H1 (cell line): ENCODE results near the gene FAM149A. TPM values are rescaled to one million over a fixed set of nuclear protein-coding genes. Genes with fewer than 3 reads are reported as not detected.

Experiments used
- CTCF ChIA-PET: fragments of 300-600 bp; sonication (Branson Sonifier 250); formaldehyde crosslinking; loops from one replicate; lab custom pipeline; 2021; ENCODE audit not compliant: partially characterized antibody; lab: Charles Lee
- POLR2A ChIA-PET: fragments of 300-600 bp; sonication (Branson Sonifier 250); formaldehyde crosslinking; loops from one replicate; lab custom pipeline; 2021; ENCODE audit warnings: inconsistent platforms; ENCODE audit not compliant: partially characterized antibody; lab: Charles Lee
- DNase-seq, 2 experiments: peaks; one replicate each; pipeline versions ENCODE4 v3.0.0 to v3.0.0-alpha.2; 2010 to 2022; ENCODE audit warnings: low spot score in 2 of 2, low read depth in 1 of 2, mixed read lengths in 1 of 2
- FAIRE-seq: peaks from 2 replicates; lab custom pipeline; 2011; peaks lifted over from hg19 to GRCh38; lab: Jason Lieb, UNC
- H2AFZ ChIP-seq: 2 replicates; pipeline ENCODE4 v1.8.1; 2012; ENCODE audit warnings: low read length, inconsistent platforms
- H2AK5ac ChIP-seq: 2 replicates; pipeline ENCODE4 v1.6.1; 2013; ENCODE audit warnings: low read depth, low read length
- H2BK120ac ChIP-seq: replicated peaks from 2 replicates; pipeline ENCODE3; 2013; ENCODE audit warnings: low read depth, low read length, inconsistent platforms
- H2BK12ac ChIP-seq: 2 replicates; pipeline ENCODE4 v1.6.1; 2013; ENCODE audit warnings: low read depth, low read length
- H2BK15ac ChIP-seq: 2 replicates; pipeline ENCODE4 v1.6.1; 2013; ENCODE audit warnings: low read length
- H2BK20ac ChIP-seq: 2 replicates; pipeline ENCODE4 v1.6.1; 2013; ENCODE audit warnings: low read length
- H2BK5ac ChIP-seq: 2 replicates; pipeline ENCODE4 v1.6.1; 2013; ENCODE audit warnings: low read depth, low read length
- H3K14ac ChIP-seq: 2 replicates; pipeline ENCODE4 v1.6.1; 2013; ENCODE audit warnings: inconsistent platforms; ENCODE audit not compliant: insufficient read length
- H3K18ac ChIP-seq: 2 replicates; pipeline ENCODE4 v1.6.1; 2013; ENCODE audit warnings: low read length; ENCODE audit errors: extremely low read depth
- H3K23ac ChIP-seq: 2 replicates; pipeline ENCODE4 v1.6.1; 2013; ENCODE audit warnings: inconsistent platforms; ENCODE audit not compliant: insufficient read length
- H3K23me2 ChIP-seq: 2 replicates; pipeline ENCODE4 v1.6.1; 2013; ENCODE audit warnings: low read depth, low read length
- H3K27ac ChIP-seq: 2 replicates; pipeline ENCODE4 v1.6.1; 2011; ENCODE audit warnings: low read depth, low read length, inconsistent platforms
- H3K27me3 ChIP-seq, 4 experiments: replicated peaks in 1 of 4; 1 replicate in 1 of 4; 2 replicates in 3 of 4; pipeline versions ENCODE4 v1.6.1 to v1.8.1; 2011 to 2013; ENCODE audit warnings: low read length in 3 of 4, mild to moderate bottlenecking in 3 of 4, inconsistent platforms in 2 of 4, mixed read lengths in 2 of 4, moderate library complexity in 1 of 4; ENCODE audit not compliant: control insufficient read depth in 3 of 4, insufficient read depth in 3 of 4; ENCODE audit errors: extremely low read depth in 1 of 4
- H3K36me3 ChIP-seq, 4 experiments: 2 replicates each; pipeline versions ENCODE4 v1.6.1 to v1.8.1; 2011 to 2013; ENCODE audit warnings: mild to moderate bottlenecking in 4 of 4, low read length in 3 of 4, moderate library complexity in 2 of 4, control low read depth in 1 of 4, inconsistent platforms in 1 of 4; ENCODE audit not compliant: insufficient read depth in 4 of 4, control insufficient read depth in 2 of 4
- H3K4ac ChIP-seq: replicated peaks from 2 replicates; pipeline ENCODE3; 2013; ENCODE audit warnings: low read length, low read depth, mixed read lengths, inconsistent platforms; ENCODE audit not compliant: insufficient read length
- H3K4me1 ChIP-seq, 4 experiments: replicated peaks in 1 of 4; 1 replicate in 1 of 4; 2 replicates in 3 of 4; pipeline versions ENCODE4 v1.6.1 to v1.8.1; 2011 to 2013; ENCODE audit warnings: low read length in 3 of 4, inconsistent platforms in 2 of 4, mixed read lengths in 1 of 4; ENCODE audit not compliant: insufficient read depth in 4 of 4, control insufficient read depth in 3 of 4
- H3K4me2 ChIP-seq, 2 experiments: 2 replicates each; pipeline versions ENCODE4 v1.6.1 to v1.8.1; 2011 to 2013; ENCODE audit warnings: low read depth in 2 of 2, low read length in 2 of 2, control low read depth in 1 of 2, inconsistent platforms in 1 of 2, mild to moderate bottlenecking in 1 of 2; ENCODE audit not compliant: insufficient read depth in 1 of 2
- H3K4me3 ChIP-seq, 4 experiments: fragments of 200-600, 300-600 bp in 1 of 4; sonication (generic), shearing (Covaris generic), sonication (Bioruptor Twin) in 1 of 4; 2 replicates each; pipeline versions ENCODE4 v1.5.1 to v1.8.1; 2011 to 2016; ENCODE audit warnings: low read length in 4 of 4, low read depth in 3 of 4, control low read depth in 2 of 4, inconsistent platforms in 2 of 4, mild to moderate bottlenecking in 2 of 4, mixed read lengths in 1 of 4, moderate library complexity in 1 of 4; ENCODE audit not compliant: insufficient read depth in 2 of 4; ENCODE audit errors: extremely low read depth in 1 of 4
- H3K56ac ChIP-seq: replicated peaks from 2 replicates; pipeline ENCODE3; 2013; ENCODE audit warnings: low read depth, mild to moderate bottlenecking, mixed read lengths, low read length, inconsistent platforms; ENCODE audit not compliant: insufficient read length
- H3K79me1 ChIP-seq: 2 replicates; pipeline ENCODE4 v1.6.1; 2013; ENCODE audit warnings: low read depth, low read length, control low read depth
- H3K79me2 ChIP-seq, 2 experiments: 2 replicates each; pipeline versions ENCODE4 v1.6.1 to v1.8.1; 2012 to 2013; ENCODE audit warnings: low read length in 2 of 2, mild to moderate bottlenecking in 2 of 2, inconsistent platforms in 1 of 2; ENCODE audit not compliant: insufficient read depth in 2 of 2, control insufficient read depth in 1 of 2
- H3K9ac ChIP-seq, 4 experiments: replicated peaks in 1 of 4; 1 replicate in 1 of 4; 2 replicates in 3 of 4; pipeline versions ENCODE4 v1.6.1 to v1.8.1; 2011 to 2013; ENCODE audit warnings: low read depth in 3 of 4, low read length in 3 of 4, control low read depth in 2 of 4, mild to moderate bottlenecking in 2 of 4, moderate library complexity in 2 of 4, inconsistent platforms in 1 of 4; ENCODE audit errors: extremely low read depth in 1 of 4
- H3K9me3 ChIP-seq, 2 experiments: 2 replicates each; pipeline versions ENCODE4 v1.6.1 to v1.8.1; 2012 to 2013; ENCODE audit warnings: mild to moderate bottlenecking in 2 of 2, moderate library complexity in 2 of 2, control low read depth in 1 of 2, inconsistent platforms in 1 of 2, low read depth in 1 of 2, low read length in 1 of 2, mixed read lengths in 1 of 2; ENCODE audit not compliant: insufficient read depth in 2 of 2
- H4K20me1 ChIP-seq, 2 experiments: replicated peaks in 1 of 2; 2 replicates each; pipeline versions ENCODE3 to v1.8.1; 2011 to 2013; ENCODE audit warnings: inconsistent platforms in 2 of 2, low read length in 2 of 2, mild to moderate bottlenecking in 1 of 2; ENCODE audit not compliant: insufficient read depth in 2 of 2, control insufficient read depth in 1 of 2
- H4K5ac ChIP-seq: 2 replicates; pipeline ENCODE4 v1.6.1; 2013; ENCODE audit warnings: low read length, low read depth, mixed read lengths, inconsistent platforms; ENCODE audit not compliant: insufficient read length
- H4K8ac ChIP-seq: 2 replicates; pipeline ENCODE4 v1.8.0; 2013; ENCODE audit warnings: mild to moderate bottlenecking, moderate library complexity, low read length, inconsistent platforms; ENCODE audit not compliant: insufficient read depth; ENCODE audit errors: extremely low read depth
- H4K91ac ChIP-seq: replicated peaks from 2 replicates; pipeline ENCODE3; 2013; ENCODE audit warnings: low read length, mixed read lengths, inconsistent platforms; ENCODE audit not compliant: insufficient read length
- ASH2L ChIP-seq: fragments of 200-600, 300-600 bp; sonication (generic); IDR thresholded peaks from one replicate; pipeline ENCODE4 v1.7.1; 2017; ENCODE audit warnings: low read length
- ATF3 ChIP-seq: IDR thresholded peaks from 2 replicates; pipeline ENCODE4 v1.6.1; 2011; ENCODE audit warnings: low read depth, mild to moderate bottlenecking, low read length; ENCODE audit not compliant: insufficient read depth
- CREB1 ChIP-seq: IDR thresholded peaks from 2 replicates; pipeline ENCODE4 v1.6.1; 2012; ENCODE audit warnings: inconsistent platforms
- CTBP2 ChIP-seq: IDR thresholded peaks from 2 replicates; pipeline ENCODE4 v1.7.0; 2011; ENCODE audit warnings: borderline replicate concordance, mild to moderate bottlenecking, moderate library complexity, mixed read lengths, low read length; ENCODE audit not compliant: insufficient read depth, insufficient read length
- FOSL1 ChIP-seq: IDR thresholded peaks from 2 replicates; pipeline ENCODE4 v1.6.1; 2011; ENCODE audit warnings: mild to moderate bottlenecking, low read depth, low read length, moderate library complexity; ENCODE audit not compliant: insufficient read depth
- KDM1A ChIP-seq: fragments of 200-600, 300-600 bp; sonication (generic); IDR thresholded peaks from 2 replicates; pipeline ENCODE4 v1.7.1; 2016; ENCODE audit warnings: mild to moderate bottlenecking, low read length, borderline replicate concordance
- MAX ChIP-seq: IDR thresholded peaks from 2 replicates; pipeline ENCODE4 v1.6.1; 2012; ENCODE audit warnings: inconsistent platforms
- NANOG ChIP-seq: IDR thresholded peaks from 2 replicates; pipeline ENCODE4 v1.6.1; 2011; ENCODE audit warnings: low read length, low read depth, mild to moderate bottlenecking, inconsistent platforms; ENCODE audit not compliant: insufficient read depth, poor library complexity, severe bottlenecking
- PHF8 ChIP-seq: fragments of 200-600 bp; sonication (generic); conservative IDR thresholded peaks from 2 replicates; pipeline ENCODE4 v1.7.1; 2012; ENCODE audit warnings: low read depth, mild to moderate bottlenecking, inconsistent platforms, low read length, moderate library complexity
- RBBP5 ChIP-seq: IDR thresholded peaks from 2 replicates; pipeline ENCODE4 v1.7.1; 2012; ENCODE audit warnings: low read depth, mild to moderate bottlenecking, inconsistent platforms, low read length, moderate library complexity, borderline replicate concordance
- TAF1 ChIP-seq: IDR thresholded peaks from 2 replicates; pipeline ENCODE4 v1.6.1; 2011; ENCODE audit warnings: mild to moderate bottlenecking, low read depth, low read length
- TAF7 ChIP-seq: optimal IDR thresholded peaks from 2 replicates; pipeline ENCODE3; 2011; ENCODE audit warnings: low read depth, mild to moderate bottlenecking, inconsistent platforms, low read length, moderate library complexity, borderline replicate concordance
- TCF12 ChIP-seq: IDR thresholded peaks from 2 replicates; pipeline ENCODE4 v1.6.1; 2011; ENCODE audit warnings: low read depth, mild to moderate bottlenecking, low read length
- TEAD4 ChIP-seq: IDR thresholded peaks from 2 replicates; pipeline ENCODE4 v1.6.1; 2012; ENCODE audit warnings: low read depth, low read length, inconsistent platforms, mixed read lengths
- WGBS, 2 experiments: shearing (Covaris generic) in 1 of 2; methylation state at CpG; one replicate each; pipeline versions ENCODE4 v1.1.6 to v1.1.7; 2013 to 2015; ENCODE audit warnings: low lambda C conversion rate in 2 of 2, mixed read lengths in 2 of 2, inconsistent platforms in 1 of 2, low coverage in 1 of 2, missing lambda C conversion rate in 1 of 2; ENCODE audit not compliant: insufficient replicate concordance in 2 of 2, insufficient coverage in 1 of 2, insufficient read length in 1 of 2; ENCODE audit errors: extremely low coverage in 1 of 2, missing lambda C conversion rate in 1 of 2; 5-methylcytosine and 5-hydroxymethylcytosine counted together
- polyA plus RNA-seq, 7 experiments: library from polyadenylated mRNA; depleted of rRNA in 3 of 7; stranded (reverse) in 5 of 7; unstranded in 2 of 7; fragments of >200 nt in 5 of 7; fragments of 200-250 nt in 2 of 7; gene quantifications; 1 replicate in 5 of 7; 2 replicates in 1 of 7; 4 replicates in 1 of 7; pipeline versions ENCODE4 v1.2.1 to v1.2.3, GENCODE V29; 2011 to 2013; ENCODE audit warnings: missing spikeins in 2 of 7, mixed read lengths in 2 of 7
- total RNA-seq: library from RNA; stranded (reverse); fragmentation: NEBNext Ultra II Directional; extraction: Animal tissue kit (Norgen Biotek cat#: 25700); gene quantifications from 2 replicates; pipeline ENCODE4 v1.2.1, GENCODE V29; 2021

The FAM149A gene
- total and polyA plus RNA-seq, 2 of the 8 experiments (the other 6 are each of a cell fraction or from before 2014, with no cell fraction given): 6.1 to 8.5 TPM

GRCh38 chr4:186069729-186070128, 34.8 kb upstream of the FAM149A start:
- no peak overlapping the region for H2BK12ac ChIP-seq
- no peak overlapping the region for H4K91ac ChIP-seq
- no peak overlapping the region for H2AK5ac ChIP-seq
- H3K23ac ChIP-seq: no peak overlapping the region
- DNase-seq: peak in 1 of 2 experiments; percentile 16
- H3K4me2 ChIP-seq: no peak overlapping the region
- no peaks in the 10 kb centered on the region for H3K23me2 ChIP-seq
- no peak overlapping the region for H3K56ac ChIP-seq
- no peaks in the 10 kb centered on the region for H4K20me1 ChIP-seq
- H2BK20ac ChIP-seq: no peak overlapping the region
- no peak overlapping the region for H3K4ac ChIP-seq
- H3K4me3 ChIP-seq: no peak overlapping the region
- CTCF ChIA-PET: interaction anchor here (0.9 to 8.8 kb wide), 6 partner anchors 11 to 132 kb away, joined by 3 to 53 read pairs (median 4); no protein-coding TSS in a partner anchor
- H3K14ac ChIP-seq: no peak overlapping the region
- no peak overlapping the region for H4K5ac ChIP-seq
- H3K27me3 ChIP-seq: no peaks in the 10 kb centered on the region
- POLR2A ChIA-PET: no interaction called here
- WGBS, 2 experiments: 91 to 100% methylated on average over 1 to 4 of the region's 4 CpGs
- no peaks in the 10 kb centered on the region for H3K79me1 ChIP-seq
- no peaks in the 10 kb centered on the region for H3K9me3 ChIP-seq
- H2BK15ac ChIP-seq: no peak overlapping the region; the same call in 1 of the 2 replicates
- H2AFZ ChIP-seq: no peak overlapping the region
- no peak overlapping the region for H3K18ac ChIP-seq
- no peaks in the 10 kb centered on the region for H3K79me2 ChIP-seq
- no peak overlapping the region for H3K27ac ChIP-seq
- no peak for FAIRE-seq
- no peak overlapping the region for H4K8ac ChIP-seq
- H3K9ac ChIP-seq: no peak overlapping the region
- no peak overlapping the region for H2BK120ac ChIP-seq
- no peak overlapping the region for H2BK5ac ChIP-seq
- peaks cover 0 to 7% (median 3%) of the 10 kb centered on the region in 4 experiments; a peak in 3 of 7 replicates for H3K4me1 ChIP-seq
- no peaks in the 10 kb centered on the region for H3K36me3 ChIP-seq
- TF ChIP-seq TAF7 (no peak), CREB1 (no peak), TEAD4 (no peak), ATF3 (no peak), NANOG (no peak), ASH2L (no peak), PHF8 (no peak), TCF12 (no peak), MAX (no peak), KDM1A (no peak), TAF1 (no peak), CTBP2 (no peak), FOSL1 (no peak), RBBP5 (no peak)
